Measurements from ENCODE around the gene RGS19. TPM values are rescaled to one million over a fixed set of nuclear protein-coding genes. Genes with fewer than 3 reads are reported as not detected.
A peak's percentile ranks its signal among the peaks of the same experiment; 100 is the strongest.

Gene RGS19
- total RNA-seq, 3 donors from 2014 or later: 14.7 to 22.2 (median 16.4) TPM

- no peak for DNase-seq (ENCODE audit: low spot score in 2 of 2)
- H3K4me1 ChIP-seq: peaks cover 8 to 9% of the 10 kb centered on the region in 2 donors
- no peaks in the 10 kb centered on the region for H3K27me3 ChIP-seq
- peak overlapping the region; percentile 60 to 78 (median 72) for H3K4me3 ChIP-seq
- intact Hi-C loops (cut with DNase I; ENCODE audit: low total_unique reads): no loop called here
- TF ChIP-seq CTCF (IDR thresholded peaks at IDR 0.05): no peak
- no peak for TF ChIP-seq POLR2A (IDR thresholded peaks at IDR 0.05)
- TF ChIP-seq POLR2AphosphoS5 (IDR thresholded peaks at IDR 0.05): no peak
- no peaks in the 10 kb centered on the region for H3K36me3 ChIP-seq
- H3K27ac ChIP-seq: peak overlapping the region in 1 of 2 donors; percentile 19
- H3K9me3 ChIP-seq: no peaks in the 10 kb centered on the region
Measured at GRCh38 chr20:64077876-64078551, 1.3 kb downstream of the RGS19 start.

- peak overlapping the region; percentile 60 to 78 (median 72) for H3K4me3 ChIP-seq
Measured at GRCh38 chr20:64077541-64077875, 1.8 kb downstream of the RGS19 start.

GRCh38 chr20:64077094-64077493 is 2.2 kb downstream of the RGS19 start:
- no peaks in the 10 kb centered on the region for H3K27me3 ChIP-seq
- no peak overlapping the region for H3K27ac ChIP-seq

More at GRCh38 chr20:64077541-64077875, 1.8 kb downstream of the RGS19 start:
- no peak overlapping the region for H3K27ac ChIP-seq
- no peak for DNase-seq (ENCODE audit: low spot score in 2 of 2)
- peaks cover 8 to 9% of the 10 kb centered on the region in 2 donors for H3K4me1 ChIP-seq
- TF ChIP-seq CTCF (IDR thresholded peaks at IDR 0.05) (no peak), POLR2A (IDR thresholded peaks at IDR 0.05) (no peak), POLR2AphosphoS5 (IDR thresholded peaks at IDR 0.05) (no peak)
- H3K36me3 ChIP-seq: no peaks in the 10 kb centered on the region
- H3K27me3 ChIP-seq: no peaks in the 10 kb centered on the region
- H3K9me3 ChIP-seq: no peaks in the 10 kb centered on the region
- intact Hi-C loops (cut with DNase I; ENCODE audit: low total_unique reads): no loop called here

GRCh38 chr20:64076061-64076997 is 3.0 kb downstream of the RGS19 start:
- peak overlapping the region in 2 of 3 donors; percentile 11 to 60 for H3K4me3 ChIP-seq
- intact Hi-C loops (cut with DNase I; ENCODE audit: low total_unique reads): no loop called here

More at GRCh38 chr20:64077094-64077493, 2.2 kb downstream of the RGS19 start:
- Histone ChIP-seq H3K4me3 (peak overlapping the region; percentile 60 to 78 (median 72)), H3K4me1 (peaks cover 8 to 9% of the 10 kb centered on the region in 2 donors), H3K36me3 (no peaks in the 10 kb centered on the region), H3K9me3 (no peaks in the 10 kb centered on the region)
- TF ChIP-seq CTCF (IDR thresholded peaks at IDR 0.05) (no peak), POLR2AphosphoS5 (IDR thresholded peaks at IDR 0.05) (no peak), POLR2A (IDR thresholded peaks at IDR 0.05) (no peak)
- intact Hi-C loops (cut with DNase I; ENCODE audit: low total_unique reads): no loop called here
- DNase-seq (ENCODE audit: low spot score in 2 of 2): no peak

More at GRCh38 chr20:64076061-64076997, 3.0 kb downstream of the RGS19 start:
- TF ChIP-seq CTCF (IDR thresholded peaks at IDR 0.05): no peak
- TF ChIP-seq POLR2A (IDR thresholded peaks at IDR 0.05): no peak
- no peak for TF ChIP-seq POLR2AphosphoS5 (IDR thresholded peaks at IDR 0.05)
- H3K9me3 ChIP-seq: no peaks in the 10 kb centered on the region
- H3K27ac ChIP-seq: no peak overlapping the region
- H3K4me1 ChIP-seq: peaks cover 8 to 9% of the 10 kb centered on the region in 2 donors
- no peaks in the 10 kb centered on the region for H3K36me3 ChIP-seq
- H3K27me3 ChIP-seq: no peaks in the 10 kb centered on the region
- DNase-seq (ENCODE audit: low spot score in 2 of 2): no peak
